GM06990 (cell line): ENCODE measurements around the gene C20orf204.

Experiments
- DNase-seq: peaks from one replicate; pipeline ENCODE4 v3.0.0-alpha.2; 2011; ENCODE audit not compliant: insufficient read length; ENCODE audit errors: extremely low read depth
- H3K27me3 ChIP-seq: replicated peaks from 2 replicates; pipeline ENCODE4 v1.6.0; 2011; ENCODE audit warnings: low read length; ENCODE audit not compliant: control insufficient read depth, insufficient read depth
- H3K36me3 ChIP-seq: 2 replicates; pipeline ENCODE4 v1.5.1; 2011; ENCODE audit warnings: low read length; ENCODE audit not compliant: control insufficient read depth, insufficient read depth
- H3K4me3 ChIP-seq: replicated peaks from 2 replicates; pipeline ENCODE4 v1.5.1; 2011; ENCODE audit warnings: low read depth, mild to moderate bottlenecking, control low read depth, low read length
- TF ChIP-seq, protein P1 (sequence below): IDR thresholded peaks from 2 replicates; pipeline ENCODE4 v1.5.1; 2011; ENCODE audit warnings: low read length, control low read depth, mild to moderate bottlenecking, inconsistent platforms; ENCODE audit not compliant: insufficient read depth, poor library complexity, severe bottlenecking

C20orf204 gene

DNA sequence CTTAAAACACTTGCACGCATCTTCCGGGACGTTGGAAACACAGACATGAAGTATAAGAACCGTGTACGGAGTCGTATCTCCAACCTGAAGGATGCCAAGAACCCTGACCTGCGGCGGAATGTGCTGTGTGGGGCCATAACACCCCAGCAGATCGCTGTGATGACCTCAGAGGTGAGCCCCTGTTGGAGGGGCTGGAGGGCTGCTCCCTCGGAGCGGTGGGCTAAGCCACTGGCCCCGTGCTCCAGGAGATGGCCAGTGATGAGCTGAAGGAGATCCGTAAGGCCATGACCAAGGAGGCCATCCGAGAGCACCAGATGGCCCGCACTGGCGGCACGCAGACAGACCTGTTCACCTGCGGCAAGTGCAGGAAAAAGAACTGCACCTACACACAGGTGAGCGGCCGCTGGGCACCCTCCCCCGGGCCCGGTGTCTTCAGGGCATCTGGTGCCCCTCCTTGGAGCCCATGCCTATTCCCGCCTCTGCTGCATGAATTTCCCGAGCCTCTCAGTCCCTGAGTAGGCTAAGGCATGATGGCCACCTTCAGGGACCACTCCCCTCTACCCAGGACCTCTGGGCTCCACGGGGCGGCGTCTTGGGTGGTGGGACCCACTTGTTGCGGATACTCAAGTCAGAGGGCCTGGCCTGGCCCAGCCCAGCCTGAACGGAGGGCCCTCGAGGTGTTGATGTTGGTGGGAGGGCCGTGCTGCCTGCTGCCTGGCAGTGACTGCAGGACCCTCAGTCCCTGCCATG lies 34.4 kb downstream of the C20orf204 start:
- TF ChIP-seq, protein P1, sequence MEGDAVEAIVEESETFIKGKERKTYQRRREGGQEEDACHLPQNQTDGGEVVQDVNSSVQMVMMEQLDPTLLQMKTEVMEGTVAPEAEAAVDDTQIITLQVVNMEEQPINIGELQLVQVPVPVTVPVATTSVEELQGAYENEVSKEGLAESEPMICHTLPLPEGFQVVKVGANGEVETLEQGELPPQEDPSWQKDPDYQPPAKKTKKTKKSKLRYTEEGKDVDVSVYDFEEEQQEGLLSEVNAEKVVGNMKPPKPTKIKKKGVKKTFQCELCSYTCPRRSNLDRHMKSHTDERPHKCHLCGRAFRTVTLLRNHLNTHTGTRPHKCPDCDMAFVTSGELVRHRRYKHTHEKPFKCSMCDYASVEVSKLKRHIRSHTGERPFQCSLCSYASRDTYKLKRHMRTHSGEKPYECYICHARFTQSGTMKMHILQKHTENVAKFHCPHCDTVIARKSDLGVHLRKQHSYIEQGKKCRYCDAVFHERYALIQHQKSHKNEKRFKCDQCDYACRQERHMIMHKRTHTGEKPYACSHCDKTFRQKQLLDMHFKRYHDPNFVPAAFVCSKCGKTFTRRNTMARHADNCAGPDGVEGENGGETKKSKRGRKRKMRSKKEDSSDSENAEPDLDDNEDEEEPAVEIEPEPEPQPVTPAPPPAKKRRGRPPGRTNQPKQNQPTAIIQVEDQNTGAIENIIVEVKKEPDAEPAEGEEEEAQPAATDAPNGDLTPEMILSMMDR, result no peak
- no peak for DNase-seq
- no peaks in the 10 kb centered on the region for H3K27me3 ChIP-seq
- H3K36me3 ChIP-seq, result peaks cover 22% of the 10 kb centered on the region
- no peak overlapping the region for H3K4me3 ChIP-seq

DNA sequence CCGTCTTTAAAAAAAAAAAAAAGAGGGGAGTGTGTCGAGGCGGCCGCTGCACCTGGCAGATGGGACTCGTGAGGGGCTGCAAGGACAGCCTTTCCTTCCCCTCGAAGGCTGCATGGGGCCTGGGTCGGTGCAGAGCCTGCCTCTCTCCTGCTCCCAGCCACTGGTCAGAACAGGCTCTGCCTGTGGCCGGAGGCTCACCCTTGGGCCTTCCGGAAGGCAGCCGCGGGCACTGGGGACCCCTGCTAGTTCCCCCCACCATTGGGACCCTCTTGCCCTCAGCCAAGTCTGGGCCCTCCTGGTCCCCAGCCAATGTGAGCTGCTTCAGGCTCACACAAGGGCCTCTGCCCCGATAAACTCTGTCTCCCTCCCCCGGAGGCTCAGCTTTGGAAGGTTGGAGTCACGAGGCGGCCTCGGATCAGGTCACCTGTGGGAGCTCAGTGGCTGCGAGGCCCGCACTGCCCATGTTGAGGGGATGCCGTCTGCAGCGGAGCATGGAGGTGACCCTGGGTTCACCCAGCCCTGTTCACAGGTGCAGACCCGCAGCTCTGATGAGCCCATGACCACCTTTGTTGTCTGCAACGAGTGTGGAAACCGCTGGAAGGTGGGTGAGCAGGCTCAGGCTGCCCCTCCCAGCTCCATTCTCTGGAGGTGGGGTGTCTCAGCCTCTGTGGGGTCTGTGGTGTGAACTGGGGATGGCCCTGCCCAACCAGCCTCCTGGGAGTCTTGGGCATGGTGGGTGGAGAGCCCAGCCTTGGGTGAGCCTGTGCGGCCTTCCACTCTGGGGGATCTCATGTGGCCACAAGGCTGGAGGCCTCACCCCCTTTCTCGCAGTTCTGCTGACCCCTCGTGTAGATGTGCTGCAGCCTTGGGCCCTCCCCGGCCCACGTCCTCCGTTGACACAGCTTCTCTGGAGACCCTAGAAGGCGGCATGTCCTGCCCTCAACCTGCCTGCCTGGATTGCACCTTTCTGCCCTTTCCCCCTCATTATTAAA lies 35.7 kb downstream of the C20orf204 start:
- Histone ChIP-seq H3K36me3 (peaks cover 27% of the 10 kb centered on the region), H3K4me3 (no peak overlapping the region), H3K27me3 (no peaks in the 10 kb centered on the region)
- no peak for DNase-seq
- TF ChIP-seq, protein P1, result no peak

DNA sequence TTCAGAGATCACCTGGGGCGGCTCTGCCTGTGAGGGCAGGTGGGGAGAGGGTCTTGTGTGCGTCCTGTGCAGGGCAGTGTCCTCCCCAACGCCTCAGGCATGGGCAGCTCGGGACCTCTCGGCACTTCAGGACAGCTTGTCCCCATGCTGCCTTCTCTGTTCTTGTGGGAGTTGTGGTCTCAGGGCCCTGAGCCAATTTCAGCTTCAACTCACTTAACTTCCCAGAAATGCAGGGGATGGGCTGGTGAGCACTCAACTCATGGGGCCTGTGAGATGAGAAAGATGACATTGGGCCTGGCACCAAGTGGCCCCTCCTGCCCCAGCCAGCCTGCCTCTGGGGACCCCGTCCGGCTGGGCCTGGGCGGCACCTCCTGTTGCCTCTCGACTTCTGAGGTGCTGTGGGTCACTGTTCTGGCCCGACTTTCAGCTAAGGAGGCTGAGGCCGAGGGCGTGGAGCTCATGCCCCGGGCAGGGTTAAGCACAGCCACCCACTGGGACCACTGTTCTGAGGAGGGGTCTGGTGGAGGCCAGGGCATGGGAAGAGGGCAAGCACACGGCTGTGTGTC lies 36.6 kb downstream of the C20orf204 start:
- TF ChIP-seq, protein P1, result no peak
- Histone ChIP-seq H3K36me3 (peaks cover 27% of the 10 kb centered on the region), H3K4me3 (no peak overlapping the region), H3K27me3 (no peaks in the 10 kb centered on the region)
- no peak for DNase-seq

DNA sequence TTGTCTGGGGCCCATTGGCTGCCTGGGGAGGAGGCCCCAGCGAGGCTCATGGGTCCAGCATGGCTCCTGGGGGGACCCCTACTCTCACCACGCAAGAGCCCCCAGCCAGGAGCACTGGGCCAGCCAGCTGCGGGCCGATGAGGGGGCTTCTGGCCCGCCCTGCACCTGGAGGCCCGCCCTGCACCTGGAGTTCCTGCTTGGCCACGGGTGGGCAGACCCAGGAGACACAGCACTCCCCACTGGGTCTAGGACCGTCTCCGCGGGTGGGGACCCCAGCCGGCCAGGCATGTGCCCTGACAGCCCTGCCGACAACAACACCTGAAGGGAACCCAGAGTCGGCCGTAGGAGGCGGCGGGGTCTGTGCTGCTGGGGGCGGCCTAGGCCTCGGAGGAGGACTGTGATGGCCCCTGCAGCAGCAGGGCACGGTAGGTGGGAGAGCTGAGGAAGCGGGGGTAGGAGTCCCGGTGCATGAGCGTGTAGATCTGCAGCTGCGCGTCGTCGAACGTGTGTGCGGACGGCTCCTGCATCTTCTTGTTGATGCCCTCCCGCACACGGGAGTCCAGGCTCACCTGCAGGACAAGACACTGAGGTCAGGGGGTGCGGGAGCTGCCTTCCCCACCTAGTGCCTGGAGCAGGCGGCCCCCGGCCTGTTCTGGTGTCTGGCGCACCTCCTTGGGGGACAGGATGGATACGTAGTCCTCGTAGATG lies 37.6 kb downstream of the C20orf204 start:
- no peak for DNase-seq
- H3K4me3 ChIP-seq, result no peak overlapping the region
- TF ChIP-seq, protein P1, result no peak
- H3K27me3 ChIP-seq, result no peaks in the 10 kb centered on the region
- H3K36me3 ChIP-seq, result peaks cover 27% of the 10 kb centered on the region

DNA sequence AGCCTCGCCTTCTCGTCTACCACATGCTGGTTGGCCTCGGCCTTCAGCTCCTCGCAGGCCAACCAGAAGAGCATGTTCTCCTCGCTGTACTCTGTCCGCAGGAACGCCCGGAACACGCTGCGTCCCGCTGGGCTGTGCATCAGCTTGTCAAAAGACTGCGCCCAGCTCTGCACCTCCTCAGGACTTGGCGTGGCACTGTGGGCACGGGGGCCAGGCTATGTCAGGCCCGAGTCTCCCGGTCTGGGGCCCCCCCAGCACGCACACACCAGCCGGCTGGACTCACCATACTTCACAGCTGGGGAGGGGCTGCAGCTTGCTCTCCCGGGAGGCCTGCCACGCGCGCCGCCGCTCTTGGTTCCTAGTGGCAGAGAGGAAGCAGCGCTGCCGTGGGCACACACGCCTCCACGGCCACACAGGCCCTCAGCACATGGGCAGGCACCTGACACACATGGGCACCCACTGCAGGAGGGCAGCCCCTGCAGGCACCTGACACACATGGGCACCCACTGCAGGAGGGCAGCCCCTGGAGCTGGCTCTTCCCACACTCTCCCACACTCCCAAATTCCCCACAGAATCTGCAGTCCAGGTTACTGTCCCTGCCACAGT lies 38.3 kb downstream of the C20orf204 start:
- Histone ChIP-seq H3K36me3 (peaks cover 27% of the 10 kb centered on the region), H3K27me3 (no peaks in the 10 kb centered on the region), H3K4me3 (no peak overlapping the region)
- TF ChIP-seq, protein P1, result no peak
- no peak for DNase-seq
